Panc1 (cell line): ENCODE results near the gene ADGRG3. TPM values are rescaled to one million over a fixed set of nuclear protein-coding genes. Genes with fewer than 3 reads are reported as not detected.
A peak's percentile ranks its signal among the peaks of the same experiment; 100 is the strongest.

Experiments
- ATAC-seq: fragments of 200-7000 bp; cut with Tn5 transposase; 2 replicates; pipeline ENCODE4 v1.9.1; 2020; ENCODE audit warnings: mild to moderate bottlenecking, moderate library complexity
- BruUV-seq: library from RNA; stranded (reverse); fragments of 400-500 nt; replicated peaks from 2 replicates; lab custom pipeline; 2021; lab: Mats Ljungman, UMichigan
- CTCF ChIA-PET: fragments of 300-600 bp; sonication (Branson Sonifier 250); formaldehyde crosslinking; loops from one replicate; lab custom pipeline; 2022; ENCODE audit warnings: antibody characterized with exemption; lab: Charles Lee
- POLR2A ChIA-PET: fragments of 300-600 bp; sonication (Branson Sonifier 250); formaldehyde crosslinking; loops from one replicate; lab custom pipeline; 2022; ENCODE audit warnings: antibody characterized with exemption; lab: Charles Lee
- DNase-seq: peaks from one replicate; pipeline ENCODE4 v3.0.0-alpha.2; 2010; ENCODE audit warnings: low read depth, low spot score
- H3K27ac ChIP-seq: 2 replicates; pipeline ENCODE4 v1.5.1; 2011; ENCODE audit warnings: mild to moderate bottlenecking, low read length, inconsistent platforms
- H3K27me3 ChIP-seq: fragments of 200-500 bp; sonication (Bioruptor generic); 2 replicates; pipeline ENCODE4 v1.6.0; 2014; ENCODE audit warnings: low read length, inconsistent platforms; ENCODE audit not compliant: control insufficient read depth, insufficient read depth
- H3K36me3 ChIP-seq: fragments of 200-500 bp; sonication (Bioruptor generic); 2 replicates; pipeline ENCODE4 v1.5.1; 2014; ENCODE audit warnings: inconsistent platforms, mild to moderate bottlenecking, low read length, moderate library complexity; ENCODE audit not compliant: control insufficient read depth, insufficient read depth
- H3K4me1 ChIP-seq: 2 replicates; pipeline ENCODE4 v1.5.1; 2011; ENCODE audit warnings: inconsistent platforms, mild to moderate bottlenecking, low read length, moderate library complexity; ENCODE audit not compliant: control insufficient read depth, insufficient read depth
- H3K4me3 ChIP-seq, 2 experiments: 2 replicates each; pipeline ENCODE4 v1.5.1; 2011 to 2012; ENCODE audit warnings: low read depth in 2 of 2, low read length in 2 of 2, mild to moderate bottlenecking in 2 of 2, inconsistent platforms in 1 of 2, moderate library complexity in 1 of 2
- H3K9me3 ChIP-seq: fragments of 200-500 bp; sonication (Bioruptor generic); 2 replicates; pipeline ENCODE4 v1.5.1; 2014; ENCODE audit warnings: low read depth, mild to moderate bottlenecking, inconsistent platforms, low read length, moderate library complexity; ENCODE audit not compliant: control insufficient read depth, insufficient read depth
- CTCF ChIP-seq: fragments of 450-650 bp; IDR thresholded peaks from 2 replicates; pipeline ENCODE4 v1.5.1; 2017; ENCODE audit warnings: mild to moderate bottlenecking
- POLR2AphosphoS5 ChIP-seq: IDR thresholded peaks from 2 replicates; pipeline ENCODE4 v1.6.1; 2012; ENCODE audit warnings: mild to moderate bottlenecking, low read depth, low read length, moderate library complexity
- REST ChIP-seq, 2 experiments: IDR thresholded peaks; 2 replicates each; pipeline ENCODE4 v1.6.1; 2011 to 2012; ENCODE audit warnings: low read depth in 2 of 2, control low read depth in 1 of 2, low read length in 1 of 2, mild to moderate bottlenecking in 1 of 2, moderate library complexity in 1 of 2; ENCODE audit not compliant: insufficient read depth in 1 of 2
- SIN3A ChIP-seq: IDR thresholded peaks from 2 replicates; pipeline ENCODE4 v1.6.1; 2012; ENCODE audit warnings: low read depth, mild to moderate bottlenecking, low read length, moderate library complexity, borderline replicate concordance; ENCODE audit not compliant: insufficient read depth
- TCF7L2 ChIP-seq: IDR thresholded peaks from 2 replicates; pipeline ENCODE4 v1.6.1; 2011; ENCODE audit warnings: mild to moderate bottlenecking, low read depth, low read length, inconsistent platforms
- in situ Hi-C: cut with HindIII; loops from 2 replicates; pipeline ENCODE4 v1.10.0; 2016; ENCODE audit warnings: low sequenced_read_pairs, low pct_unique_long_range_greater_than_20kb
- intact Hi-C: fragments of 100-400 bp; cut with micrococcal nuclease; formaldehyde crosslinking; loops from one replicate; pipeline ENCODE4 v1.10.0; 2022; ENCODE audit not compliant: unreplicated experiment
- total RNA-seq: library from RNA; stranded (reverse); gene quantifications from one replicate; pipeline ENCODE4 v1.2.1, GENCODE V29; 2021; ENCODE audit not compliant: unreplicated experiment

The ADGRG3 gene
- total RNA-seq, 1 experiment from 2014 or later, result not detected

GRCh38 chr16:57694725-57695679 is 26.9 kb downstream of the ADGRG3 start, which contains the start of gene DRC7:
Gene DRC7, plus strand, starts transcription at chr16:57694806. Its CDS starts 3,144 bp downstream, at chr16:57697950.
- peak within 1 kb of the TSS; percentile 24 to 35 for H3K4me3 ChIP-seq
- H3K27ac ChIP-seq, result no peak within 1 kb of the TSS
- intact Hi-C loops (no loop called here), in situ Hi-C loops (no loop called here)
- no peaks in the 10 kb centered on the region for H3K4me1 ChIP-seq
- H3K36me3 ChIP-seq, result no peaks in the 10 kb centered on the region
- no peaks in the 10 kb centered on the region for H3K27me3 ChIP-seq
- DNase-seq (no peak), ATAC-seq (peak; percentile 93)
- BruUV-seq, result no TSS peak
- ChIA-PET POLR2A (no interaction called here), CTCF (interaction anchor here (0.7 kb wide), 1 partner anchor 41 kb away, joined by 4 read pairs; no protein-coding TSS in a partner anchor)
- H3K9me3 ChIP-seq, result no peaks in the 10 kb centered on the region
- no peak for TF ChIP-seq REST (IDR thresholded peaks at IDR 0.05; ENCODE audit: insufficient read depth in 1 of 2, low read depth in 2 of 2, low read length in 1 of 2)
- TF ChIP-seq POLR2AphosphoS5, result no peak

GRCh38 chr16:57695680-57696069 is 27.6 kb downstream of the ADGRG3 start:
- Histone ChIP-seq H3K27me3 (no peaks in the 10 kb centered on the region), H3K4me3 (no peak overlapping the region), H3K27ac (no peak overlapping the region), H3K4me1 (no peaks in the 10 kb centered on the region), H3K36me3 (no peaks in the 10 kb centered on the region), H3K9me3 (no peaks in the 10 kb centered on the region)
- ChIA-PET CTCF (no interaction called here), POLR2A (no interaction called here)
- intact Hi-C loops, result no loop called here
- in situ Hi-C loops, result no loop called here
- no TSS peak for BruUV-seq
- no peak for DNase-seq
- TF ChIP-seq REST (IDR thresholded peaks at IDR 0.05; ENCODE audit: insufficient read depth in 1 of 2, low read depth in 2 of 2, low read length in 1 of 2), result no peak
- TF ChIP-seq POLR2AphosphoS5, result no peak
- no peak for TF ChIP-seq CTCF
- TF ChIP-seq TCF7L2, result no peak
- no peak for TF ChIP-seq SIN3A
- no peak for ATAC-seq
